Endothelial cell of umbilical vein (primary cell): ENCODE data around the gene TUBA1C. TPM values are rescaled to one million over a fixed set of nuclear protein-coding genes. Genes with fewer than 3 reads are reported as not detected.

Experiments used
- BruUV-seq: library from RNA; stranded (reverse); fragments of 400-500 nt; replicated peaks from 2 replicates; lab custom pipeline; 2021; lab: Mats Ljungman, UMichigan
- CTCF ChIA-PET: fragments of 300-600, 350-600 bp; sonication (Branson Sonifier 250); formaldehyde crosslinking; loops from one replicate; lab custom pipeline; 2021; ENCODE audit warnings: antibody characterized with exemption, inconsistent platforms; lab: Charles Lee
- POLR2A ChIA-PET: fragments of 300-600, 350-600 bp; sonication (Branson Sonifier 250); formaldehyde crosslinking; loops from one replicate; lab custom pipeline; 2021; ENCODE audit warnings: antibody characterized with exemption, inconsistent platforms; lab: Charles Lee
- DNase-seq: peaks from one replicate; pipeline ENCODE4 v3.0.0-alpha.2; 2011; ENCODE audit warnings: low read depth, low spot score
- FAIRE-seq: peaks from 2 replicates; lab custom pipeline; 2011; peaks lifted over from hg19 to GRCh38; lab: Jason Lieb, UNC
- H2AFZ ChIP-seq: 2 replicates; pipeline ENCODE4 v1.6.0; 2012; ENCODE audit warnings: low read depth, low read length, control low read depth, inconsistent platforms
- H3K27ac ChIP-seq: 2 replicates; pipeline ENCODE4 v1.5.1; 2011; ENCODE audit warnings: low read depth, mild to moderate bottlenecking, control low read depth, low read length, moderate library complexity; ENCODE audit not compliant: insufficient read depth
- H3K27me3 ChIP-seq, 2 experiments: 2 replicates each; pipeline versions ENCODE4 v1.6.0 to v1.6.1; 2011; ENCODE audit warnings: low read length in 2 of 2, mixed read lengths in 1 of 2; ENCODE audit not compliant: control insufficient read depth in 2 of 2, insufficient read depth in 2 of 2
- H3K36me3 ChIP-seq, 2 experiments: 2 replicates in 1 of 2; 3 replicates in 1 of 2; pipeline ENCODE4 v1.5.1; 2011; ENCODE audit warnings: low read length in 2 of 2, mild to moderate bottlenecking in 1 of 2, moderate library complexity in 1 of 2; ENCODE audit not compliant: control insufficient read depth in 2 of 2, insufficient read depth in 2 of 2; ENCODE audit errors: extremely low read depth in 1 of 2
- H3K4me1 ChIP-seq: 3 replicates; pipeline ENCODE4 v1.5.1; 2011; ENCODE audit warnings: mild to moderate bottlenecking, low read length; ENCODE audit not compliant: control insufficient read depth, insufficient read depth; ENCODE audit errors: extremely low read depth
- H3K4me2 ChIP-seq: 2 replicates; pipeline ENCODE4 v1.6.1; 2011; ENCODE audit warnings: low read length, control low read depth, mixed read lengths; ENCODE audit not compliant: insufficient read depth
- H3K4me3 ChIP-seq, 3 experiments: fragments of 200-600 bp in 1 of 3; sonication (generic), shearing (Covaris generic) in 1 of 3; replicated peaks in 1 of 3; 2 replicates each; pipeline ENCODE4 v1.5.1; 2011 to 2016; ENCODE audit warnings: control low read depth in 3 of 3, low read length in 3 of 3, mild to moderate bottlenecking in 2 of 3, inconsistent platforms in 1 of 3, low read depth in 1 of 3, moderate library complexity in 1 of 3; ENCODE audit not compliant: insufficient read depth in 1 of 3
- H3K79me2 ChIP-seq: 2 replicates; pipeline ENCODE4 v1.6.0; 2012; ENCODE audit warnings: low read length, inconsistent platforms; ENCODE audit not compliant: control insufficient read depth, insufficient read depth
- H3K9ac ChIP-seq: replicated peaks from 2 replicates; pipeline ENCODE3; 2011; ENCODE audit warnings: low read length, control low read depth; ENCODE audit not compliant: insufficient read depth; ENCODE audit errors: extremely low read depth
- H3K9me1 ChIP-seq: replicated peaks from 3 replicates; pipeline ENCODE4 v1.6.0; 2011; ENCODE audit warnings: mild to moderate bottlenecking, low read length; ENCODE audit not compliant: control insufficient read depth, insufficient read depth; ENCODE audit errors: extremely low read depth
- H3K9me3 ChIP-seq: replicated peaks from 2 replicates; pipeline ENCODE4 v1.5.1; 2012; ENCODE audit warnings: low read length, inconsistent platforms; ENCODE audit not compliant: control insufficient read depth, insufficient read depth
- H4K20me1 ChIP-seq: replicated peaks from 2 replicates; pipeline ENCODE3; 2011; ENCODE audit warnings: mild to moderate bottlenecking, low read length; ENCODE audit not compliant: control insufficient read depth, insufficient read depth; ENCODE audit errors: extremely low read depth
- EZH2 ChIP-seq: IDR thresholded peaks from 2 replicates; pipeline ENCODE4 v1.6.1; 2012; ENCODE audit warnings: borderline replicate concordance, low read depth, mild to moderate bottlenecking, moderate library complexity, low read length, inconsistent platforms; ENCODE audit not compliant: severe bottlenecking
- FOS ChIP-seq: IDR thresholded peaks from 2 replicates; pipeline ENCODE4 v1.6.1; 2011; ENCODE audit warnings: mild to moderate bottlenecking, low read length, moderate library complexity, borderline replicate concordance; ENCODE audit not compliant: insufficient read depth
- GATA2 ChIP-seq: IDR thresholded peaks from 2 replicates; pipeline ENCODE4 v1.7.0; 2011; ENCODE audit warnings: low read depth, mild to moderate bottlenecking, moderate library complexity, mixed read lengths, low read length; ENCODE audit not compliant: insufficient read length, insufficient read depth
- JUN ChIP-seq: IDR thresholded peaks from 2 replicates; pipeline ENCODE4 v1.6.1; 2011; ENCODE audit warnings: borderline replicate concordance, low read depth; ENCODE audit not compliant: insufficient read length, insufficient read depth
- MYC ChIP-seq: IDR thresholded peaks from one replicate; pipeline ENCODE4 v1.6.1; 2011; ENCODE audit warnings: mild to moderate bottlenecking, low read depth, low read length
- POLR2A ChIP-seq: IDR thresholded peaks from 2 replicates; pipeline ENCODE4 v1.6.1; 2012; ENCODE audit warnings: low read depth, mild to moderate bottlenecking, control low read depth, low read length
- dilution Hi-C: fragments of 300-500 bp; cut with MboI; formaldehyde crosslinking; loops from one replicate; pipeline ENCODE4 v1.15.0; 2019; ENCODE audit warnings: low sequenced_read_pairs; ENCODE audit not compliant: extremely low pct_ligation_motif_present
- intact Hi-C: fragments of 100-400 bp; cut with micrococcal nuclease; formaldehyde crosslinking; loops from one replicate; pipeline ENCODE4 v1.10.0; 2022
- polyA plus RNA-seq, 4 experiments: library from polyadenylated mRNA; depleted of rRNA in 3 of 4; stranded (reverse) in 3 of 4; unstranded in 1 of 4; fragments of >200 nt; gene quantifications; 2 replicates each; pipeline versions ENCODE4 v1.2.1 to v1.2.3, GENCODE V29; 2011 to 2012; ENCODE audit warnings: missing spikeins in 1 of 4
- total RNA-seq: library from RNA; stranded (reverse); gene quantifications from 2 replicates; pipeline ENCODE4 v1.2.3, GENCODE V29; 2021
- TF ChIP-seq, protein P1 (sequence below), 2 donors: IDR thresholded peaks; 1 replicate in 1 of 2; 2 replicates in 1 of 2; pipeline ENCODE4 v1.5.1; 2011; ENCODE audit warnings: low read length in 2 of 2, mild to moderate bottlenecking in 2 of 2, moderate library complexity in 2 of 2, control low read depth in 1 of 2, inconsistent platforms in 1 of 2, low read depth in 1 of 2; ENCODE audit not compliant: insufficient read depth in 1 of 2; ENCODE audit errors: extremely low read depth in 1 of 2

The TUBA1C gene
- total and polyA plus RNA-seq, 2 donors (not counting 3 experiments of a cell fraction or from before 2014, with no cell fraction given), result 515 to 2,063 TPM

- dilution Hi-C loops (no loop called here), intact Hi-C loops (no loop called here)
- no peak for TF ChIP-seq MYC
- TF ChIP-seq GATA2, result no peak
- no peak for TF ChIP-seq POLR2A
- no peak for TF ChIP-seq JUN
- TF ChIP-seq EZH2, result no peak
- TF ChIP-seq, protein P1, sequence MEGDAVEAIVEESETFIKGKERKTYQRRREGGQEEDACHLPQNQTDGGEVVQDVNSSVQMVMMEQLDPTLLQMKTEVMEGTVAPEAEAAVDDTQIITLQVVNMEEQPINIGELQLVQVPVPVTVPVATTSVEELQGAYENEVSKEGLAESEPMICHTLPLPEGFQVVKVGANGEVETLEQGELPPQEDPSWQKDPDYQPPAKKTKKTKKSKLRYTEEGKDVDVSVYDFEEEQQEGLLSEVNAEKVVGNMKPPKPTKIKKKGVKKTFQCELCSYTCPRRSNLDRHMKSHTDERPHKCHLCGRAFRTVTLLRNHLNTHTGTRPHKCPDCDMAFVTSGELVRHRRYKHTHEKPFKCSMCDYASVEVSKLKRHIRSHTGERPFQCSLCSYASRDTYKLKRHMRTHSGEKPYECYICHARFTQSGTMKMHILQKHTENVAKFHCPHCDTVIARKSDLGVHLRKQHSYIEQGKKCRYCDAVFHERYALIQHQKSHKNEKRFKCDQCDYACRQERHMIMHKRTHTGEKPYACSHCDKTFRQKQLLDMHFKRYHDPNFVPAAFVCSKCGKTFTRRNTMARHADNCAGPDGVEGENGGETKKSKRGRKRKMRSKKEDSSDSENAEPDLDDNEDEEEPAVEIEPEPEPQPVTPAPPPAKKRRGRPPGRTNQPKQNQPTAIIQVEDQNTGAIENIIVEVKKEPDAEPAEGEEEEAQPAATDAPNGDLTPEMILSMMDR (IDR thresholded peaks at IDR 0.05; ENCODE audit: extremely low read depth in 1 of 2, insufficient read depth in 1 of 2, low read depth in 1 of 2, low read length in 2 of 2), result no peak
- TF ChIP-seq FOS, result no peak
- Histone ChIP-seq H3K79me2 (no peaks in the 10 kb centered on the region), H3K9ac (no peak overlapping the region), H3K4me2 (no peak overlapping the region), H2AFZ (no peak overlapping the region), H3K9me3 (no peaks in the 10 kb centered on the region), H3K9me1 (no peaks in the 10 kb centered on the region), H4K20me1 (no peaks in the 10 kb centered on the region), H3K27ac (no peak overlapping the region), H3K4me3 (no peak overlapping the region), H3K27me3 (peaks cover 12 to 22% of the 10 kb centered on the region in 2 experiments), H3K36me3 (no peaks in the 10 kb centered on the region), H3K4me1 (no peaks in the 10 kb centered on the region)
- BruUV-seq, result no TSS peak
- CTCF ChIA-PET, result interaction anchor here (0.8 to 4.0 kb wide), 7 partner anchors 9 to 249 kb away, joined by 3 to 24 read pairs (median 7); partner anchors contain the start of gene PRPH
- FAIRE-seq (no peak), DNase-seq (no peak)
- POLR2A ChIA-PET, result interaction anchor here (0.6 kb wide), 1 partner anchor 600 kb away, joined by 5 read pairs; no protein-coding TSS in a partner anchor
These were observed 39.3 kb downstream of the TUBA1C start for GRCh38 chr12:49304161-49304560.
